Thyroid gland (tissue), 4 donors: Measurements from ENCODE around the gene SLC7A1.

Experiments
- CTCF ChIP-seq, 6 experiments: fragments of 200-600 bp in 3 of 6; fragments of 450-650 bp in 3 of 6; sonication (generic) in 3 of 6; IDR thresholded peaks; one replicate each; pipeline ENCODE4 v1.5.1; 2016 to 2019; ENCODE audit warnings: antibody characterized with exemption in 6 of 6, mild to moderate bottlenecking in 2 of 6, inconsistent platforms in 1 of 6, moderate library complexity in 1 of 6
- POLR2A ChIP-seq, 2 donors: fragments of 450-650 bp; IDR thresholded peaks; one replicate each; pipeline ENCODE4 v1.6.1; 2017; ENCODE audit warnings: antibody characterized with exemption in 2 of 2, mild to moderate bottlenecking in 2 of 2, moderate library complexity in 1 of 2

- TF ChIP-seq CTCF (IDR thresholded peaks at IDR 0.05) (no peak), POLR2A (IDR thresholded peaks at IDR 0.05) (no peak)
Measured at GRCh38 chr13:29578300-29579085, 17.0 kb downstream of the SLC7A1 start.
